ENCODE results near the gene ZNF716.

Gene ZNF716

GRCh38 chr7:57412168-57412567 is 37.8 kb upstream of the ZNF716 start:
- DNase-seq (ENCODE audit: low read depth) = no peak
- TF ChIP-seq, protein P1, sequence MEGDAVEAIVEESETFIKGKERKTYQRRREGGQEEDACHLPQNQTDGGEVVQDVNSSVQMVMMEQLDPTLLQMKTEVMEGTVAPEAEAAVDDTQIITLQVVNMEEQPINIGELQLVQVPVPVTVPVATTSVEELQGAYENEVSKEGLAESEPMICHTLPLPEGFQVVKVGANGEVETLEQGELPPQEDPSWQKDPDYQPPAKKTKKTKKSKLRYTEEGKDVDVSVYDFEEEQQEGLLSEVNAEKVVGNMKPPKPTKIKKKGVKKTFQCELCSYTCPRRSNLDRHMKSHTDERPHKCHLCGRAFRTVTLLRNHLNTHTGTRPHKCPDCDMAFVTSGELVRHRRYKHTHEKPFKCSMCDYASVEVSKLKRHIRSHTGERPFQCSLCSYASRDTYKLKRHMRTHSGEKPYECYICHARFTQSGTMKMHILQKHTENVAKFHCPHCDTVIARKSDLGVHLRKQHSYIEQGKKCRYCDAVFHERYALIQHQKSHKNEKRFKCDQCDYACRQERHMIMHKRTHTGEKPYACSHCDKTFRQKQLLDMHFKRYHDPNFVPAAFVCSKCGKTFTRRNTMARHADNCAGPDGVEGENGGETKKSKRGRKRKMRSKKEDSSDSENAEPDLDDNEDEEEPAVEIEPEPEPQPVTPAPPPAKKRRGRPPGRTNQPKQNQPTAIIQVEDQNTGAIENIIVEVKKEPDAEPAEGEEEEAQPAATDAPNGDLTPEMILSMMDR (IDR thresholded peaks at IDR 0.05; ENCODE audit: control insufficient read depth, extremely low read depth, insufficient read depth) = no peak
- no peak overlapping the region for H3K4me3 ChIP-seq (ENCODE audit: low read depth, low read length)

DNA sequence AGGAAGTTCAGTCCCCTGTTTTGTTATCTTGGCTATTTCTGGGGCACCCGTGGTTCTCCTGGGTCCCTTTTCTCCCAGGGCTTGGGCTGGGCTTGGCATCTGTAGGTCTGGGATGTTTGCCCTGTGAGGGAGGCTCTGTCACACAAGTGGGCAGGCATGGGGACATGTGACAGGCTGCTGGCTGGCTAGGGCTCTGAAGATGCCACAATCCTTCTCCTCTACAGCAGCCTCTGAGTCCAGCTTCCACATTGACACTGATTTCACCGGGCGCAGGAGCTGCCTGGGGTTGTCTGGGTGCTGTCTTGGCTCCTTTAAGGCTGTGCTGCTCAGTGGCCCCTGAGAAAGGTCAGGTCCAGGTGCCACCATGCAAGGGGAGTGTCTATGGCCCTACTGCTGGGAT is 37.4 kb upstream of the ZNF716 start:
- no peak overlapping the region for H3K4me3 ChIP-seq (ENCODE audit: low read depth, low read length)
- DNase-seq (ENCODE audit: low read depth) = no peak
- TF ChIP-seq, protein P1 (IDR thresholded peaks at IDR 0.05; ENCODE audit: control insufficient read depth, extremely low read depth, insufficient read depth) = no peak

DNA sequence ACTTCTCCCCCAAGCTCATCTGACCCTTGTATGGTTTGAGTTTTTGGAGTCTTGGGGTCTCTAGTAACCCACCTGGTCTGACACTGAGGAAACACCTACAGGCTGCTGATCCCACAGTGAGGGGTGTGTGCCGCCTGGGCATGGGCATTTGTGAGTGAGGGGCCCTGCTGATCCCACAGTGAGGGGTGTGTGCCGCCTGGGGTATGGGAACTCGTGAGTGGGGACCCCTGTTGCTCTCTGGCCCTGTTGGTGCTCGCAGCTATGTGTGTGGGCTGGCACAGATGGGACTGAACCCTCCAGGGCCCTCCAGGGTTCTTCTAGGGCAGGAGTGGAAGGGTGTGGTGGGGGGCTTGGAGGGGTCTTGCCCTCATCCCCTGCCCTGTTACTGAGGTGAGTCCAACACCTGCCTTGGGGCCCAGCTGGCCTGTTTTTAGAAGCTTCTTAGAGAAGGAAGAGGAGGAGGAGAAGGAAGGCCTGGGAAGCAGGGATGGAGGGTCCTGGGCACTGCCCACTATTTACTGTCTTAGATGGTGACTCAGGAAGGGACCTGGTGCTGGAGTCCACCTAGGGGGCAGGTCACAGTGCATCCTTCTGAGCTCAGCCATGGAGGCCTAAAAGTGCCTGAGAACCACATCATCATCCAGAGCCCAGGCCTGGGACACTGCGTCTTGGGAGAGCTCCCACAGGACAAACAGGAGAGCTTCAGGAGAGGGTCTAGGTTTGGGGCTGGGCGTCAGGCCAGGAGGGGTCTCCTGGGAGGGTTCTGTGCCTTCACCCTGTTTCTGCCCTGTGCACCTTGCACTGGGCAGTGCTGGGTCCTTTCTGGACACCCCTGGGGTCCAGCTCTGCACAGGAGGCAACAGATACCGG is 36.2 kb upstream of the ZNF716 start:
- TF ChIP-seq, protein P1 (IDR thresholded peaks at IDR 0.05; ENCODE audit: control insufficient read depth, extremely low read depth, insufficient read depth) = no peak
- no peak for DNase-seq (ENCODE audit: low read depth)
- H3K4me3 ChIP-seq (ENCODE audit: low read depth, low read length) = no peak overlapping the region

- H3K4me3 ChIP-seq (ENCODE audit: low read depth, low read length) = no peak overlapping the region
- TF ChIP-seq, protein P1 (IDR thresholded peaks at IDR 0.05; ENCODE audit: control insufficient read depth, extremely low read depth, insufficient read depth) = no peak
- no peak for DNase-seq (ENCODE audit: low read depth)
Observed at GRCh38 chr7:57414415-57414814, 35.6 kb upstream of the ZNF716 start.

- DNase-seq (ENCODE audit: low read depth) = no peak
Observed at GRCh38 chr7:57414852-57415251, 35.1 kb upstream of the ZNF716 start.

DNA sequence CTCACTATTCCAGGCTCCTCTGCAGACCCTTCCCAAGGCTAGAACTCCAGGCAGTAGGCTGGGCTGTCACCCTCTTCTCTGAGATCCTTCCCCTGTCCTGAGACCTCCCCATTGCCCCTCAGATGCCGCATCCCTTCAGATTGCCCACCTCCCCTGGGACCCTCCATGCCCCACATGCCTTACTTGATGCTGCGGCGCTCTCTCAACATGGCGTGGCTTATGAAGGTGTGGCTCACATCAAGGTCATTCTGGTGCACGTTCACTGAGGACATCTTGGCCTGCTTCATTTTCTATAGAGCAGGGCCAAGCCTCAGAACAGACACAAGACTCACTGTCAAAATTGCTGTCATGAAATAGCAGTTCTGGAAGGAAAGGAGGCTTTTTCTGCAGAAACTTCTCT is 34.7 kb upstream of the ZNF716 start:
- H3K4me3 ChIP-seq (ENCODE audit: low read depth, low read length) = no peak overlapping the region
- no peak for DNase-seq (ENCODE audit: low read depth)
- TF ChIP-seq, protein P1 (IDR thresholded peaks at IDR 0.05; ENCODE audit: control insufficient read depth, extremely low read depth, insufficient read depth) = no peak

More at GRCh38 chr7:57414852-57415251, 35.1 kb upstream of the ZNF716 start:
- H3K4me3 ChIP-seq (ENCODE audit: low read depth, low read length) = no peak overlapping the region
- TF ChIP-seq, protein P1 (IDR thresholded peaks at IDR 0.05; ENCODE audit: control insufficient read depth, extremely low read depth, insufficient read depth) = no peak

GRCh38 chr7:57415730-57416129 is 34.2 kb upstream of the ZNF716 start:
- H3K4me3 ChIP-seq (ENCODE audit: low read depth, low read length) = no peak overlapping the region
- DNase-seq (ENCODE audit: low read depth) = no peak
- TF ChIP-seq, protein P1 (IDR thresholded peaks at IDR 0.05; ENCODE audit: control insufficient read depth, extremely low read depth, insufficient read depth) = no peak

Data from LNCaP clone FGC (cell line).